NCI-H226 (cell line): ENCODE measurements around the gene DYRK1A.
"Not testable (repeated sequence)": the region's sequence is repeated elsewhere in the genome, so short reads cannot be mapped to it uniquely, and the experiment has no call there.

Source experiments
- DNase-seq: peaks from one replicate; pipeline ENCODE4 v3.0.0-alpha.2; 2015

The DYRK1A gene

DNA sequence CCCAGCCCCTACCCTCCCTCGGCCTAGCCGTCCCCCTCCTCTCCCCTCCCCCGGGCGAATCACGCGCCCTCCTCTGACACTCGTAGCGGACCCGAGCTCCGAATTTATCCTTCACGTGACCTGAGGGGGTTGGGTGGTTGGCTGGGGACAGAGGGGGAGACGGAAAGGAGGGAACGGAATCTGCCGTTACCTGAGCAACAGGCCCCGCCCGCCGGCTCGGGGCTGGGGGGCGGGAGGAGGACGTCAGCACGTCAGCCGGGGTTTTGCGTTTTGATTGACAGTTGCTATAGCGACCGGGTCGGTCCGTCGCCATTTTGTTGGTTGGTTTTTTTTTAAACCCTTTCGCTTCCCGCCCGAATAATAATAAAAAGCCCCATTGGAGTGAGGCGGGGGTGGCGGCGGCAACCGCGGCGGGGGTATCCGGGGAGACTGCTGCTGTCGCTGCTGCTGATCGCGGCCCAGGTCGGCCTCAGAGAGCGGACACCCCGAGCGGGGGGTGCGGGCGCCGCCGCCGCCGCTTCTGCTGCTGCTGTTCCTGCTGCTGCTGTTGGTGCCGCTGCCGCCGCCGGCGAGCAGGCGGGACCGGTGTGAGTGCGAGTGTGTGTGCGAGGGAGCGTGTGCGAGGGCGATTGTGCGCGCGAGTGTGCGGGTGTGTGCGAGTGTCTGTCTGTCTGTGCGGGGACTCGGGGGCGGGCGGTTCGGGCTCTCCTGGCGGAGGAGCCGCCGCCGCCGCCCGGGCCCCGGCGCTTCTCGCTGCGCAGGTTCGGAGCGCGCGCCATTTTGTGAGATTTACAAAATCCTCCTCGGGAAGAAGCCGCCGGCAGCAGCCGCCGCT, at the start of gene DYRK1A:
Gene DYRK1A, plus strand, starts transcription at position 292 of the 835 bp plus-strand sequence. CDS start 53,602 bp downstream, outside the sequence.
- peak; percentile 98 for DNase-seq

DNA sequence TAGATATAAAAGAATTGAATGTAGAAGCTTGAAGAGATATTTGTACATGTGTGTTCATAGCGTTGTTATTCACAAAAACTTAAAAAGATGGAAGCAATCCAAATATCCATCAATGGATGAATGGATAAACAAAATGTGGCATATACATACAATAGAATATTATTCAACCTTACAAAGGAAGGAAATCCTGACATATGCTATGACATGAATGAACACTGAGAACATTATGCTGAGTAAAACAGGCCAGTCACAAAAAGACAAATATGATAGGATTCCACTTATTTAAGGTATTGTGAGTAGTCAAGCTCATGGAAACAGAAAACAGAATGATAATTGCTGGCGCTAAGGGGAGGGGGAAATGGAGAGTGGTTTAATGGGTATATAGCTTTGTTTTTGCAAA, 47.0 kb upstream of the DYRK1A start:
- no peak for DNase-seq

DNA sequence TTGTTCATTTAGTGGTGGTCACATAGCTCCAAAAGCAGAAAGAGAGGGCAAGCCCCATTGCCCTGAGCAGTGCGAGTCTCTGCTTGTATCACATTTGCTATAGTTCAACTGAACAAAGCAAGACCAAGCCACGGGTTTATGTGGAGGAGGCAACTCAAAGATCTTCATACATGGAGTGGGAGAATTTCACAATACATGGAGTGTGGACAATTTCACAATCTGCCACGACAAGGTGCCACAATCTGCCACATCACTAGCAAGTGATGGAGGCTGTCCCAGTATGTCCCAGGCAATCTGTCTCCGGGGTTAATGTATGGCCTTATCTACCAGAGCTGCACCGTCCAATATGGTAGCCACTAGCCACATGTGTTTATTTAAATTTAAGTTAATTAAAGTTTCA, 44.5 kb upstream of the DYRK1A start:
- DNase-seq = no peak

DNA sequence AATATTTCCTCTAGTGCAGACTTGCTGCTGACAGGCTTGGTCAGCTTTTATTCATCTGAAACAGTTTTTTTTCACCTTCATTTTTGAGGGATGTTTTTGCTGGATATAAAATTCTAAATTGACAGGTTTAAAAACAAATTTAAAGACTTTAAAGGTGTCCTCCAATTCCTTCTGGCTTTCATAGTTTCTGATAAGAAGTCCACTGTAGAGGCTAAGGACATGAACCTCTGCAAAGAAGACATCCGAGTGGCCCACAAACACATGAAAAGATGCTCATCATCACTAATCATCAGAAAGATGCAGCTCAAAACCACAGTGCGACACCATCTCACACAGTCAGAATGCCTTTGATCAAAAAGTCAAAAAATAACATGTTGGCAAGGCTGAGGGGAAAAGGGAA, 42.0 kb upstream of the DYRK1A start:
- DNase-seq = no peak

- DNase-seq = not testable (repeated sequence)
Observed at GRCh38 chr21:37328147-37328546, 38.4 kb upstream of the DYRK1A start.

DNA sequence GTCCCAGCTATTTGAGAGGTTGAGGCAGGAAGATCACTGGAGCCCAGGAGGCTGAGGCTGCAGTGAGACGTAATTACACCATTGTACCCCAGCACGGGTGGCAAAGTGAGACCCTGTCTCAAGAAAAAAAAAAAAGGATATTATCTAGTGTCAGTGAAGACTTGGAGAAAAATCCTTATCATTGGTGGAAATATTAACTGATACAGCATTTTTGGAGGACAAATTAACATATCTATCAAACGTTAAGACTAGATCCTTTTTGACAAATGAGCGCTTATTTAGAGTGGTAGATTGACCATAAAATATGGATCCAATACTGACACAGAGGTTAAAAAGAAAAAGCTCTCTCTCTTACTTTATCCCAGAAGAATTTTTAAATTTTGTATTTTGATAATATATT, 35.2 kb upstream of the DYRK1A start:
- no peak for DNase-seq

- no peak for DNase-seq
Observed at GRCh38 chr21:37335053-37335452, 31.5 kb upstream of the DYRK1A start.

GRCh38 chr21:37337179-37337578, 29.4 kb upstream of the DYRK1A start:
- DNase-seq = no peak

- DNase-seq = no peak
Observed at GRCh38 chr21:37337831-37338230, 28.7 kb upstream of the DYRK1A start.

GRCh38 chr21:37338671-37339551, 27.7 kb upstream of the DYRK1A start:
- DNase-seq = peak; percentile 99

DNA sequence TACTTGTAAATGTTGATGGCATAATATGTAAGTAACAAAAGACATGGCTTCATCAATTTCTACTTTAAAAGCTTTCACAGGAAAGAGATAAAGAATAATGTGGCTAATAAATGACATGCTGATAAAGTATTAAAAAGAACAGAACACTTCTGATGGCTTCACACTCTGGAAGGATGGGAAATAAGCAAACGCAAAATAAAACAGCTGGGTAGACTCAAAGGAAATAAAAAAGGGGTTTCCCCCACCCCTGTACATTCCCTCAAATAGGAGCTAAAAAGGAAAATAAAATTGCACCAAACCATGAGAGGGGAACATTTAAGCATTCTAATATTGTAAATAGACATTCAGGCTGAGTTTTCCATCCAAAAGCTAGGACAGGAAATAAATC, 27.0 kb upstream of the DYRK1A start:
- DNase-seq = no peak

DNA sequence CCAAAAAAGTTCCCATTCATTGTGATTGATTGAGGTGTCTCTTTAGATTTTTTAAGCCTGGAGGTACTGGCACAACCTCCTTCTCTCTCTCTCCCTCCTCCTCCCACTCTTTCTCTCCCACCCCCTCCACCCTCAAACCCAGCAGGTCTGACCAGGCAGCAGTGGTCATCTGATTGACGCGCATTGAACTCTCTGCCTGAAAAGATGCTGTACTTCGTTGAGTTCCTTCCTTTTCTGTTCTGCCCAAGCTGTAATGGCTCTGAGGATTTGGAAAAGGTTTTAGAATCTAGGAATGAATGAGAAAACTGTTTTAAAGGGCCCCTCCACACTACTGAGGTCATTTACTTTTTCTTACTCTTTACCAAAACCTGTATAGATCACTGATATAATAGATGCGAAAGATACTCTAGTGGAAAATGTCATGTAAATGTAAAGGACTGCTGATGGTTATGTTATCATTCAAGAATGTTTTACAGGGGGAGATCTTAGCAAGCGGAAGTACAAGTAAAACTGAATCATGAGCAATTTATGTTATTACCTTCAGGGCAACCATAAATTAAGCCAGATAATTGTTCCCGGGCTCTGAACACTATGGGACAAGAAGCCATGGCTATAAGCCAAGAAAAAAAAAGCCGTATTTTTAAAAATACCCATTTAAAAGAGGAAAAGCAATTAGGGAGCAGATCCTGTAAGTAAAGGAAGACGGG, 25.2 kb upstream of the DYRK1A start:
- DNase-seq = peak; percentile 45

DNA sequence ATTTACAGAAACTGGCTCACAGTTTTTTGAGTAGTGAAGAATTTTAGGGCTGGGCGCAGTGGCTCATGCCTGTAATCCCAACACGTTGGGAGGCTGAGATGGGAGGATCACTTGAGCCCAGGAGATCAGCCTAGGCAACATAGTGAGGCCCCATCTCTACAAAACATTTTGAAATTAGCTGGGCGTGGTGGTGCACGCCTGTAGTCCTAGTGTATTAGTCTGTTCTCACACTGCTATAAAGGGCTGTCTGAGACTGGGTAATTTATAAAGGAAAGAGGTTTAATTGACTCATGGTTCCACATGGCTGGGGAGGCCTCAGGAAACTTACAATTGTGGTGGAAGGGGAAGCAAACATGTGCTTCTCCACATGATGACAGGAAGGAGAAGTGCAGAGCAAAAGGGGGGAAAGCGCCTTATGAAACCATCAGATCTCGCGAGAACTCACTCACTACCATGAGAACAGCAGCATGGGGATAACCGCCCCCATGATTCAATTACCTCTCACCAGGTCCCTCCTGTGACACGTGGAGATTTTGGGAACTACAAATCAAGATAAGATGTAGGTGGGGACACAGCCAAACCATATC, 24.4 kb upstream of the DYRK1A start:
- DNase-seq = no peak

DNA sequence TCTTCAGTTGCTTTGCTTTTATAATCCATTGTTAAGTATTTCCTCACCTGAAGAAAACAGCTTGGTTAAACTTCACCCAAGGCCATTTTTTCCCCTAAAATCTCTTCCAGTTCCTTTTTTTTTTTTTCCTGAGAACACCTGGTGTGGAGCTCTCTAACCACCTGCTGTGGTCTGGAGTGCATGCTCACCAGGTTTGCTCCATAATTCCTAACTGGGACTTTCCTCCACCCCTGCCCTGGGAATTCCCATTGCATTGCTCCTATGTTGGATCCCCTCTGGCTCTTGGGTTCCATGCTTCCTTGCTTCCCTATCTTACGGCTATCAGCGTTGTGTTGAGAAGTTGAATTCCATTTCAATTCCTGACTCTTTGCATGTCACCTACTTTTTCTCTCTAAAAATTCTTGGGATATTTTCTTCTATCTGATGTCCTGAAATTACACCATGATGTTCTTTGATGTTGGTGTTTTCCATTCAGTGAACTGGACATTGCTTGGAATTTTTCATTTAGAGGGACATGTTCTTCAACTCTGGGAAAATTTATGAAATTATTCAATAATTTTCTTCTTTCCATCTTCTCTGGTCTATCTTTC, 19.6 kb upstream of the DYRK1A start:
- no peak for DNase-seq

DNA sequence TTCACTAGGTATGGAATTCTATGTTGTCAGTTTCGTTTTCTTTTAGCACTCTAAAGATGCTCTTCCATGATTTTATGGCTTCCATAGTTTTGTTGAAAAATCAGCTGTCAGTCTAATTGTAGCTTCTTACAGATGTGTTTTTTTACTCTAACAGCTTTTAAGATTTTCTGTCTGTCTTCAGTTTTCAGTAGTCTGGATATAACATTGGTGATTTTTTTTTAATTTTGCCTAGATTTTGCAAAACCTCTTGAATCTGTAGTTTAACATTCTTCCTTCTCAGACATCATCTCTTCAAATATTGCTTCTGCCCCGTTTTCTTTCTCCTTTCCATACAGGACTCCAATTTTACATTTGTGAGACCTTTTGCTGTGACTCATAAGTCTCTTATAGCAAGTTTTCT, 17.9 kb upstream of the DYRK1A start:
- no peak for DNase-seq

DNA sequence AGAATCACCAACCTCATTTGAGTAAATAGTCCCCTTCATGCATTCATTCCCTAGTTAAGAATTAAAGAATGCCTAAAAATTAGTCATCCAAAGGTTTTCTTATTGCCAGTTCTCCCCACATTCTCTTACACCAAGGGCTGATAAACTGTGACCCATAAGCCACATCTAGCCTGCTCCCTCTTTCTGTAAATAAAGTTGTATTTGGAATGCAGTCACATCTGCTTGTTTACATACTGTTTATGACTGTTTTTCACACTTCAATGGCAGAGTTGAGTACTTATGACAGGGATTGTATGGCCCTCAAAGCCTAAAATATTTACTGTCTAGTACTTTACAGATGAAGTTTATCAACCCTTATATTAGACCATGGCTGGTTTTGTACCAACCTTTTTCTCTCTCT, 16.1 kb upstream of the DYRK1A start:
- no peak for DNase-seq

GRCh38 chr21:37356706-37357105, 9.9 kb upstream of the DYRK1A start:
- no peak for DNase-seq

- DNase-seq = peak; percentile 47
Observed at GRCh38 chr21:37357691-37358090, 8.9 kb upstream of the DYRK1A start.

DNA sequence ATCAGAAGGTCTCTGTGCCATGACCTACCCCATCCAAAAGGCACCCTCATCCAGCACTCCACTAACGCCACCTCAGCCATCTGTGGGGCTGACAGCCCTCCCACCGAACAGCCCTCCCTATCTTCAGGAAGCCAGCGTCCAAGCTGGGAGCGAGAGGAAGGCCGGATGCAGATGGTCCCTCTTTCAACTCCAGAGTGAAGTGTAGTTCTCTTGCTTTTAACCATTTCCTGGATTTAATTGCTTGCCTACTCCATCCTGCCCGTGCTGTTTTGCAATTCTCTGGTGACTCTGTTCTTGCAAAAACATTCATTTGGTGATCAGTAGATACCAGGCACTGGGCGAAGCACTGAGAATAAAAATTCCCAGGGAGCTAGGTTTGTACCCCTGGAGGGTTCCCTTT, 8.2 kb upstream of the DYRK1A start:
- DNase-seq = no peak

DNA sequence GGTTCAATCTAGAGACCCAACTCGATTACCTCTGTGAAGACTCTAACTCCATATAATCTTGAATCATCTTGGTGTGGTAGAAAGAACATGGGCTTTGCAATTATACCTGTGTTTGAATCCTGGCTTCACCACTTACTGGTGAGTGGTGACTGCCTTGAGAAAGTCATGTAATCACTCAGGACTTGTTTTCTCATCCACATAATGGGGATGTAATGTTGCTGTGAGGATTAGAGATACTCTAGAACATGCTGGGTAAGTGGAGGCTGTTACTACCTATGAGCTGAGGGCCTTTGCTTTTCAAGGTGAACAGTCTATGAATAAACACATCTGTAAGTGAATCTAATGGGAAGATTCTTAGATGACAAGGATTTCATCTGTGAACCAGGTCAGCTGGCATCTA, 2.6 kb upstream of the DYRK1A start:
- DNase-seq = no peak

DNA sequence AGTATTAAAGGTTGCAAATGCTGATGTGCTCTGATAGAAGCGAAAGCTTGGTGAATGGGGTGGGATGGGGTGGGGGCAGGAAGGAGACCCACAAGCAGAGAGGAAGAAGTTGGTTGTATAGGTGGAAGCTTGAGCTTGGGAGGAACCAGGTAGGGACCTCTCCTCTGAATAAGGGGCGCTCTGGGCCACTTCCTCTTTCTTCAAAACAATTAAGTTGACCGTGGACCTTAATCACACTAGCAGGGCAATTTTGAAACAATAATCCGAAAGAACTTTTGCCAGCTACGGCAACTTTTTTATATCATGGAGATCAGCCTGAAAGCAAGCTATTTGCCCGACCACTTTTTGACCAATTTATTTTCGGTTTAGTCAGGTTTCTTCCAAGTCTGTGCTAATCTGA, 1.9 kb upstream of the DYRK1A start:
- DNase-seq = no peak
